NCI-H748 treated with DMSO at 0.1 percent for 48 hours (cell line): ENCODE measurements around the gene EMB.
A peak's percentile ranks its signal among the peaks of the same experiment; 100 is the strongest.
"Not testable (repeated sequence)": the region's sequence is repeated elsewhere in the genome, so short reads cannot be mapped to it uniquely, and the experiment has no call there.

ENCODE experiments used
- DNase-seq: peaks from one replicate; lab custom pipeline; 2025; lab: John Stamatoyannopoulos, UW

The EMB gene, protein sequence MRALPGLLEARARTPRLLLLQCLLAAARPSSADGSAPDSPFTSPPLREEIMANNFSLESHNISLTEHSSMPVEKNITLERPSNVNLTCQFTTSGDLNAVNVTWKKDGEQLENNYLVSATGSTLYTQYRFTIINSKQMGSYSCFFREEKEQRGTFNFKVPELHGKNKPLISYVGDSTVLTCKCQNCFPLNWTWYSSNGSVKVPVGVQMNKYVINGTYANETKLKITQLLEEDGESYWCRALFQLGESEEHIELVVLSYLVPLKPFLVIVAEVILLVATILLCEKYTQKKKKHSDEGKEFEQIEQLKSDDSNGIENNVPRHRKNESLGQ

DNA sequence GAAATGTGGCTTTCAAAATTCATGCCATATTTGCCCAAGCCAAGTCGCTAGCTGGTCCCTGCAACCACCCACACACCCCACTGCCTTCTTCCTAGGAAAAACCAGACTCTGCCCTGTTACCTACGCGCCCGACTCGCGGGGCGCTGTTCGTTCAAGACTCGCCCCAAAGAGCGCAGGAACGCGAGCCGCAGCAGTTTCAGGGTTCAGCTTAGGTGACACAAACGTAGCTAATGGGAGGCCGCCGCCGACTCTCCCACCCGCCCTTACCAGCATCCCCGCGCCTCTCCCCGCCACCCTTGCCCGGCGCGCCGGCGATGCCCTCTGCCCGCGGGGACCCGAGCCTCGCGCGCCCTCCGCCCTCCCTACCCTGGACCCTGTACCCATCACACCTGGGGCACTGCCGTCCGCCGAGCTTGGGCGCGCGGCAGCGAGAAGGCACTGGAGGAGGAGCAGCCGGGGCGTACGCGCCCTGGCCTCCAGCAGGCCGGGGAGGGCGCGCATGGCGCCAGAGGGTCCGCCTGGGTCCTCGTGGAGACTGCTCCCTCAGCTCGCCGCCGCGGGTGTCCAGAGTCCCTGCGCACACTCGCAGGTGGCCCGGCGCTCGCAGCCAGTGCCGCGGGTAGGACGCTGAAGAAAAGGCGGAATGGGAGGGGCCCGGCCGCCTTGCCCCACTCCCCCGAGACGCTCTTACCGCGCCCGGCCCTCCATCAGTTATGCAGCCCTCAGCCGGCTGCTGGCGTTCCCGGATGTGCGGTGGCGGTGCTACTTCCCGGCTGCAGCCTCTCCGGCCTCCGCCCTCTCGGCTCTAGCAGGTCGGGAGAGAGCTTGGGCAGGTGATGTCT lies at the start of gene EMB:
Gene EMB, minus strand, starts transcription at position 638 of the 842 bp plus-strand sequence. Its CDS starts 137 bp downstream, at position 501.
- DNase-seq, result peak; percentile 60

DNA sequence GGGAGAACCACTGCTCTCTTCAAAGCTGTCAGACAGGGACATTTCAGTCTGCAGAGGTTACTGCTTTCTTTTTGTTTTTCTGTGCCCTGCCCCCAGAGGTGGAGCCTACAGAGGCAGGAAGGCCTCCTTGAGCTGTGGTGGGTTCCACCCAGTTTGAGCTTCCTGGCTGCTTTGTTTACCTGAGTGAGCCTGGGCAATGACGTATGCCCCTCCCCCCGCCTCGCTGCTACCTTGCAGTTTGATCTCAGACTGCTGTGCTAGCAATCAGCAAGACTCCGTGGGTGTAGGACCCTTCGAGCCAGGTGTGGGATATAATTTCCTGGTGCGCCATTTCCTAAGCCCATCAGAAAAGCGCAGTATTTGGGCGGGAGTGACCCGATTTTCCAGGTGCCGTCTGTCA lies 48.4 kb upstream of the EMB start:
- DNase-seq, result not testable (repeated sequence)

DNA sequence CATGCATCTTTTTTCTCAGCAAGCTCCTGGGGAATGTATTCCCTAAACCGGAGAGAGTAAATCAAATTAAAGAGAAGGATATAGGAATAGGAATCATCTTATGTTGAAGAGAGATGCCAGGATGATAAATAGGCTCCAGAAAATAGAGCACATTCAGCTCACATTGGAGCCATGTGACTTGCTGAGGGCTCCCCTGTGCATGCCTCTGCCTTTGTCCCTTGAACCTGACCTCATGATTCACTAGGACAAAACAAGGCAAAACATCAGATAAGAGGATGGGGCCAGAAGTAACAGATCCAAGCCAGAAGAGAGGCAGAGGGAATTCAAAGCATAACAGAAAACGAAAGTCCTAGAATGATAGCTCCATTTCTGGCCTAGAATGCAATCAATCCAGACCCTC lies 37.7 kb upstream of the EMB start:
- DNase-seq, result not testable (repeated sequence)

DNA sequence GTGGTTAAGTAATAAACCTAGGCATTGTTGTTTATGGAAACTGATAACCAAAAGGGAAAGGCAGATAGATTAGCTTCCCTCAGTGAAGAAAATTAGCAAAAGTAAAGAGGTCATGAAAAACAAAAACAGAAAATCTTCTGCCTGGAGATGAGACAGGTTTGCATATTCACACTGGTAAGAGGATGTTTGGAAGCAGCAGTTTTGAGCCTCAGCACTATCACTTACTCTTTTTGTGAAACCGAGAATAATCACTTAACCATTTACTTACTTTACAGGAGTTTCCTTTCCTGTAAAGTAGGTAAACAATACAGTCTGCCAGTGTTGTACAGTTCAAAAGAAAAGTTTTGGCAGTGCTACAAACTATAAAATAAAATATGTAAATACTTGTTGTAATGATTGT lies 35.5 kb upstream of the EMB start:
- no peak for DNase-seq

DNA sequence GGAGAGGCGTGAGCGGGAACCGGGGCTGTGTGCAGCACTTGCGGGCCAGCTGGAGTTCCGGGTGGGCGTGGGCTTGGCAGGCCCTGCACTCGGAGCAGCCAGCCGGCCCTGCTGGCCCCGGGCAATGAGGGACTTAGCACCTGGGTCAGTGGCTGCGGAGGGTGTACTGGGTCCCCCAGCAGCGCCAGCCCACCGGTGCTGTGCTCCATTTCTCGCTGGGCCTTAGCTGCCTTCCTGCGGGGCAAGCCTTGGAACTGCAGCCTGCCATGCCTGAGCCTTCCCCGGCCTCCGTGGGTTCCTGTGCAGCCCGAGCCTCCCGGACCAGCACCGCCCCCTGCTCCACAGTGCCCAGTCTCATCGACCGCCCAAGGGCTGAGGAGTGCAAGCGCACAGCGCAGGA lies 23.9 kb upstream of the EMB start:
- DNase-seq, result not testable (repeated sequence)

DNA sequence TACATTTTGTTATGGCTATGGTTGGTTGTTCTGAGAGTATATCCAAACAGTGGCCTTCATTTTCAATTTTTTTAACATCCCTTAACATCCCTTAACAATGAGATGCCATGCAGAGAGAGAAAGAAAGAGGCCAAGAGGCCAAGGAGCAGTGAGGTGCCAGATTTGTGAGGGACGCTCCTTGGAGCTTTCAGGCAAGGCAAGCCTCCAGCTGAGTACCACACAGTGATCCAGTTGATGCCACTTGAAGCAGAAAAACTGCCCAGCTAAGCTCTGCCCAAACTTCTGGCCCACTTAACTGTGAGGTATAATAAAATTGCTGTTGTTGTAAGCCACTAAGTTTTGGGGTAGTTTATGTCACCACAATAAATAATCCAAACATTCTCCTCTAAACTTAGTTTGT lies 22.6 kb upstream of the EMB start:
- DNase-seq, result no peak

DNA sequence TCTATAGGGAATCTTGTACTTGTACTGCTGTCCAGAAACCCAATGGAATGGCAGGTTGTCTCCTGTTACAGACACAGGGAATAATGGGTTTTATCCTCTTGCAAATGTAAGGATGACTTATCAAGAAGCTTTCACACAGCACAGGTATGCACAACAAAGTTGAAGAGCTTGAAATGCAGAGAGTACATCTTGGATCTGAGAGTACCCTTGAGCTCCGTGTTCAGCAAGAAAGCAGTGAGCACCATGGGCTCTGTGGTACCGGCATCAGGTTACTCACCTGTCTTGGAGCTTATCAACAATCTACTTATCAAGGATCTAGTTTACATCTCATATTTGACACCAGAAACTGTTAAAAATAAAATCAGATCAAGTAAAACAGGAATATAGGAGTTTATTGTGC lies 22.0 kb upstream of the EMB start:
- DNase-seq, result no peak

DNA sequence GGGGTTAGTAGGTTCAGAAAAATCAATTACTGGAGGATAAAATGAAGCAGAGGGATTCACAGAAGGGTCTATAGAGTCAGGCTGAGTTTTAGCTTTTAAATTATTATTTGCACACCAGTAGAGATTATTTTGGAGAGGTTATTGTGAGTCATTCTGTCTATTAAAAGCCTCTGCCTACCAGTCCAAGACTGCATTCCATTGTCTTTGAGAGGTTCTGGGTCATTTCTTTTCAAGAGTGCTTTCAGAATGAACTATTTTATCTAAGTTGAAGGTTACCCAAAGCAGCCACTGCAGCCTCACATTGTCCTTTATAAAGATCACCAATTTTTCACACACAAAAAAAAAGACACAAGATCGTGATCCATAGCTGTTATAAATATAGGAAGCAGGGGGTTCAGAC lies 21.5 kb upstream of the EMB start:
- DNase-seq, result not testable (repeated sequence)

DNA sequence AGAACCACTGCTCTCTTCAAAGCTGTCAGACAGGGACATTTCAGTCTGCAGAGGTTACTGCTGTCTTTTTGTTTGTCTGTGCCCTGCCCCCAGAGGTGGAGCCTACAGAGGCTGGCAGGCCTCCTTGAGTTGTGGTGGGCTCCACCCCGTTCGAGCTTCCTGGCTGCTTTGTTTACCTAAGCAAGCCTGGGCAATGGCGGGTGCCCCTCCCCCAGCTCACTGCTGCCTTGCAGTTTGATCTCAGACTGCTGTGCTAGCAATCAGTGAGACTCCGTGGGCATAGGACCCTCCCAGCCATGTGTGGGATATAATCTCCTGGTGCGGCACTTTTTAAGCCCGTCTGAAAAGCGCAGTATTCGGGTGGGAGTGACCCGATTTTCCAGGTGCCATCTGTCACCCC lies 17.3 kb upstream of the EMB start:
- DNase-seq, result not testable (repeated sequence)

DNA sequence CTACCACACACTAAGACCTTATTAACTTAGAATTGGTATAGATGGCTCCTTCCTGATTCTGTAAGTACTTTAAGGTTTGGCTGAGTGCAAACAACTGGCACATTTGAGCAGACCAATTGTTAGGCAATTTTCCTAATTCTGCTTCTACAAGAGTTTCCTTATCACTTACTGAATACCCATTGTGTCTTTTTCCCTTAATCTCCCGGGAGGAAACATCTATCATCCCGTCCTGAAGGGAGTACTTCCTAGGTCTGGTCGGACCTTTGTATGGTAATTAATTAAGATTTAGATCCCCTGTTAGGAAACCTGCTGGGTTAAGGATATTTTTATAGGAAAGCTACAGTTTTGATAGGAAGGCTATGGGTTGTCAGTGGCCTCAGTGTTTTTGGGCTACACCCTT lies 8.2 kb upstream of the EMB start:
- DNase-seq, result not testable (repeated sequence)

DNA sequence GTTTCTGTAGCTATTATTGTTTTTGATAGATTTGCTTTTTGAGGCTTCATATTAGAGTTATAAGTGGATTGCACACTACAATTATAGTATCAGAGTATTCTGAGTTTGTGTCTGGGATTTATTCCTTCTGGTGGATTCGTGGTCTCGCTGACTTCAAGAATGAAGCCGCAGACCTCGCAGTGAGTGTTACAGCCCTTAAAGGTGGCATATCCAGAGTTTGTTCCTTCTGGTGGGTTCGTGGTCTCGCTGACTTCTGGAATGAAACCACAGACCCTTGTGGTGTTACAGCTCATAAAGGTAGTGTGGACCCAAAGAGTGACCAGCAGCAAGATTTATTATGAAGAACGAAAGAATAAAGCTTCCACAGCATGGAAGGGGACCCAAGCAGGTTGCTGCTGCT lies 6.9 kb upstream of the EMB start:
- DNase-seq, result no peak

DNA sequence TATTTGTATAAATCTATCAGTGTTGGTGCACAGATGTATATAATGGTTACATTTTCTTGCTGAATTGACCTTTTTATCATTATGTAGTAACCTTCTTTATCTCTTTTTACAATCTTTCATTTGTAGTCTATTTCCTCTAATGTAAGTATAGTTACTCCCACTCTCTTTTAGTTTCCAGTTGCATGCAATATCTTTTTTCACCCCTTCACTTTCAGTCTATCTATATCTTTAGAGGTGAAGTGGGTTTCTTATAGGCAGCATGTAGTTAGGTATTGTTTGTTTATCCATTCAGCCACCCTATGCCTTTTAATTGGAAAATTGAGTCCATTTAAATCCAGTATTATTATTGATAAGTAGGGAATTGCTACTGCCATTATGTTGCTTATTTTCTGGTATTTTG lies 6.1 kb upstream of the EMB start:
- no peak for DNase-seq

DNA sequence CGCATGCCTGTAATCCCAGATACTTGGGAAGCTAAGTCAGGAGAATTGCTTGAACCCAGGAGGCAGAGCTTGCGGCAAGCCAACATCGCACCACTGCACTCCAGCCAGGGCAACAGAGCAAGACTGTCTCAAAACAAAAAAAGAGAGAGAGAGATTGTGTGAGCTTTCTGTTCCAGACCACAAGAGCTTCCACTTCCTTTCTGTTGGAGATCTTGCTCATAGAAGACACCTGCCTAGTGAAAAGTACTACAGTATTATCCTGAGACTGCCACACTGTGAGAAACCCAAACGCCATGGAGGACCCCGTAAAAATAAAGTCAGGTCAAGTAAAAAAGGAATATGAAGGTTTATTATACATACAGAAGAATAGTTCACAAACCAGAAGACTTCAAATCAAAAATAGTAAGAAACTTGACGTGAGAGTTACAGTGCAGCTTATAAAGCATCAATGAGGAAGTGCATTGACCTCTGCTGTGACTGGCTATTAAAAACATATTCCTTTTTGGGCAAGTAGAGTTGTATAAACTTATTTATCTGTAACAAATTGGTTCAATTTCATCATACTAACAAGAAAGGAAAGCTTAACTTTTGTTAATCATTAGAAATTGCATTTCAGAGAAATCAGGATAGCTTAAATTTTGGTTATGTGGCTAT lies 4.3 kb upstream of the EMB start:
- no peak for DNase-seq

DNA sequence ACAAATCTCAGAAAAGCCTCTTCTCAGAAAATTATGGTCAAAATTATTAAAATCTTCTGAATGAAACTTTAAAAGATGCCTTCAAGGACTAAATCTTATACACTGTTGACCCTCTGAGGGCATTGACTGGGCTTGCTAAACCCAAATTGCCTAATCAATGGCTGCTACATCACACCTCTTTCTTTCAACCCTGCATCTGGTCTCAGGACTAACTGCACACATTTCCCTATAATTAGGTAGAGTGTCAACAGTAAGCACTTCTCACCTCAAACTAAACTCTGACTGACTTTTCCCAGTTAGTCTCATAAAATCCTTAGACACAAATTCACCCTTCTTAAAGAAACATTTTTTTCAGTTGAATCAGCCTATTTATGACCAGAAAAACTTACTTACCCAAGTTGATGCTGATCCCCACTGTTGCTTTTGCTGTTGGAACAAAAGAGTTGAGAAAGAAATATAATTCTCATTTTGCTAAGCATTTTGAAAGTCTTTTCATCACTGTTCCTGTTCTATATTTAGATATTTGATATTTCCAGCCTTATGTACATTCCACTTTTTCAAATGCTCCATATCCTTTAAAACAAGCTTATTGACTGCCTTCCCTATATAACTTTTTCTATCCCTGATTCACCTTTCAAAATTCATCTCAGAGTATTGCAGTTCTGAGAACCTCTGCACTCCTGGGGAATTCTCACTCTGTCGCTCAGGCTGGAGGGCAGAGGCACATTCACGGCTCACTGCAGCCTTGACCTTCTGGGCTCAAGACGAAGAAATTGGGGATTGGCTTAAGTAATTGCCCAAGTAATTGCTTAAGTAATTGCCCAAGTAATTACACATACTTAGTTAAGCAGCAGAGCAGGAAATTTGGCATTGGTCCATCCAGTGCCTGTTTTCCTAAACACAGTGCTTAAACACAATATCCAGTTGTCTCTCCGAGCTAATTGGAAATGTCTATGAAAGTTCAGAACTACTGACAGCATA lies 1.8 kb upstream of the EMB start:
- not testable (repeated sequence) for DNase-seq

DNA sequence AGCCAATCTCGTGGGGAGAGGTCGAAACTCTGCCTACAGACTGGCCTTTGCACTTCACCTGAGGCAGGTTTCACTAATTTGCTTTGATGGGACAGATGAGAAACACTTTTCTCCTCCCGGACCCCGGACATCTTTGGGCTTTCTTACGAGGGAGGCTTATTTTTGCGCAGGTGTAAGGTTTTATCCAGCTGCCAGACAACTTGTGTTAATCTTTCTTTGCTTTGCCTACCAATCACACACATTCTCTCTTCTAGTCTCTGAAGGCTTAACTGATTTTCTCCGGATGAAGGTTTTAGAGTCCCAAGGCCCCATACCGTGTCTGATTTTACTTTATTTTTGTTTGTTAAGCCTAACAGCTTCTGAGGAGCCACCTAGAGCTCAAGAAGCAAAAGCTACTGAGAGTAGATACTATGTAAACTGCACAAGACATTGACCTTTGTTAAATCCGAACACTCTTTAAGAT lies 436 bp upstream of the EMB start:
- peak; percentile 30 for DNase-seq

DNA sequence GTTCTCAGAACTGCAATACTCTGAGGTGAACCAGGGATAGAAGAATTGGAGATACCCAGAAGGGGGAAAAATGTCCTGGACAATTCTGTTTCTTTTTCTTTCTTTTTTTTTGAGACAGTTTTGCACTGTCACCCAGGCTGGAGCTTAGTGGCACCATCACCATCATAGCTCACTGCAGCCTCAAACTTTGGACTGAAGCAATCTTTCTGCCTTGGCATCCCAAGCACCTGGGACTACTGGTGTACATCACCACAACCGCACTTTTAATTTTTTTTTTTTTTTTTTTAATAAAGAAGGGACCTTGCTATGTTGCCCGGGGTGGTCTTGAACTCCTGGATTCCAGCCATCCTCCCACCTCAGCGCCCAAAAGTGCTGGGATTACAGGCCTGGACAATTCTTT lies 1.9 kb downstream of the EMB start:
- DNase-seq, result no peak

DNA sequence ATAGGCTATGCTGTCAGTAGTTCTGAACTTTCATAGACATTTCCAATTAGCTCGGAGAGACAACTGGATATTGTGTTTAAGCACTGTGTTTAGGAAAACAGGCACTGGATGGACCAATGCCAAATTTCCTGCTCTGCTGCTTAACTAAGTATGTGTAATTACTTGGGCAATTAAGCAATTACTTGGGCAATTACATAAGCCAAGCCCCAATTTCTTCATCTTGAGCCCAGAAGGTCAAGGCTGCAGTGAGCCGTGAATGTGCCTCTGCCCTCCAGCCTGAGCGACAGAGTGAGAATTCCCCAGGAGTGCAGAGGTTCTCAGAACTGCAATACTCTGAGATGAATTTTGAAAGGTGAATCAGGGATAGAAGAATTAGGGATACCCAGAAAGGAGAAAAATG lies 3.0 kb downstream of the EMB start:
- DNase-seq, result not testable (repeated sequence)

DNA sequence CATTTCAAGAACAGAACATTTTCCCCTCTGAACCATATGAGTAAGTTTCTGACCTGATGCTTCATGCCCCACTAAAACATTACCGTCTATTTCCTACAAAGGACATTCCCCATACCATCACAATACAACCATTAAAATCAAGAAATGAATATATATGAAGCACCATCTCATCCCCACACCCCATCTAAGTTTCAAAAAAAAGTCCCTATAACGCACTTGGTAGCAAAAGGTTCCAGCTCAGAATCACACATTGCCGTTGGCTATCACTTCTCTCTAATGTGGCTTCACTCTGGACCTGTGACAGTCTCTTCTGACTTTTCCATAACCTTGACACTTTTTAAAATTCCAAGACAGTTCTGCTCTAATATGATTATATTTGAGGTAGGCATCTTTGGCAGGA lies 5.9 kb downstream of the EMB start:
- no peak for DNase-seq

DNA sequence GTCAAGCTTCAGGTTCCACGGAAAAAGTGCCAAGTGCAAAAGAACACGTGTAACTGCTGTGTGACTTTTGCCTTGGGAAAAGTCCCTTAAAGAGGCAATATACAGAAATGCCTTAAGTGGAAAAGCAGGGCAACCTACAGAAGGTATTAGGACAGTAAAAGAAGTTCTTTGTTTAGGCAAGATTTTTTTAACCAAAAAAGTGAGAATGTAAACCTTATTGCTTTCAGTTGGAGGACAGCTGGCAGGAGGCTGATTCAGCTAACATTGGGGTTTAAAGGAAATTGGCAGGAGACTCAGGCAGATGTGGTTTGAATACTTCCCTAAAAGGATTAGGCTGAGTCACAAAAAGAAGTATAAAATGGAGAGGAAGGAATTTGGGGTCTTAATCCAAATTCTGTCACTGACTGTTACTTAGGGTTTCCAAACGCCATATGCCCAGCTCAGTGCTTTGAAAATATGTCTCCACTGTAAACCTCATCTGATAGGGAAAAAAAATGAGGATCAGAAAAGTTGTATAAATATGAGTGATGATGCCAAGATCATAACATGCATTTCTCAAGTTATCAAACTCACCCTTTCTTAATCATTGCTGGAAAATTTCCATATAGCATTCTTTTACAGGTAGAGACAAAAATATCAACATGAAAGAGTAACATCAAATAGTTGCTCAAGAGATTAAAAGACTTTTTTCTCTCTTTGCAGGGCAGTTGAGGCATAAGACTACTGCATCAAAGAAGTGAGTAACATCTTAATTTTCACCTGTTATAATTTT lies 9.8 kb downstream of the EMB start:
- DNase-seq, result not testable (repeated sequence)

DNA sequence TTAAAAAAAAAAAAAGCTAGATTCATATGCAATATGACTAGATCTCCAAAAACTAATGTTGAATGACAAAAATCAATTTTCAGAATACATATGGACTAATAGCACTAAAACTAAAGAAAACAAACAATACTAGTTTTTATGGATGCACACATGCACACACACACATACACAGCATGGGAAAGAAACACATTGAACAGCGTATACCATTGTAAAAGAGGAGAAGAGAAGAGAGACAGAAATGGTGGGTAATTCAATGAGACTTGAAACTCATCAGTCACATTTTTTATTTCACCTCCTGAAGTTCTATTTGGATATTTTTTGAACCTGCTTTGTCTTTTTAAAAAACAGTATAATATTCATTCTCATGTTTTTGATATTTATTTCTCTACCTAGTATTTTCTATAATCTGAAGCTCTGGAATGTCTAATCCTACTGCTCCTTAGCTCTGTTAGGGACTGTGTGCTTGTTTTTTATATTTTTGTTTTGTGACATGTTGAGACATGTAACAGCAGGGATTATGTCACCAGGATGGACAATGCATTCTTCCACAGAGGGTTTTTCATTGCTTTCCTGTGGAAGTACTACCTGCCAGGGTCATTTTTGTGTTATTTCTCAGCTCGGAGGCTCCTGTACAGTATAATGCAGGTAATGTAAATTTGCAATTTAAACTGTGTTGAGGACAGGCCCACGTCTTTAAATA lies 17.8 kb downstream of the EMB start:
- DNase-seq, result not testable (repeated sequence)
